GM18861 (cell line): ENCODE measurements around the gene ATP5PO.
"Not testable (repeated sequence)": the region's sequence is repeated elsewhere in the genome, so short reads cannot be mapped to it uniquely, and the experiment has no call there.

Experiments used
- ATAC-seq: cut with Tn5 transposase; IDR thresholded peaks from one replicate; pipeline ENCODE4 v1.9.1; 2021; ENCODE audit not compliant: unreplicated experiment

Gene ATP5PO

GRCh38 chr21:33872881-33873515 lies 42.6 kb downstream of the ATP5PO start:
- ATAC-seq, result no peak

- ATAC-seq, result no peak
These were observed 44.4 kb downstream of the ATP5PO start for GRCh38 chr21:33871171-33871570.

- no peak for ATAC-seq
These were observed 44.8 kb downstream of the ATP5PO start for GRCh38 chr21:33870768-33871167.

- no peak for ATAC-seq
These were observed 45.7 kb downstream of the ATP5PO start for GRCh38 chr21:33869873-33870272.

GRCh38 chr21:33867868-33868267 lies 47.7 kb downstream of the ATP5PO start:
- not testable (repeated sequence) for ATAC-seq

- no peak for ATAC-seq
These were observed 48.8 kb downstream of the ATP5PO start for GRCh38 chr21:33866826-33867225.

GRCh38 chr21:33865996-33866575 lies 49.5 kb downstream of the ATP5PO start:
- no peak for ATAC-seq

- ATAC-seq, result no peak
These were observed 50.4 kb downstream of the ATP5PO start for GRCh38 chr21:33865176-33865575.

- ATAC-seq, result no peak
These were observed 51.5 kb downstream of the ATP5PO start for GRCh38 chr21:33864150-33864549.

GRCh38 chr21:33863191-33863590 lies 52.4 kb downstream of the ATP5PO start:
- ATAC-seq, result not testable (repeated sequence)

GRCh38 chr21:33861125-33861524 lies 54.5 kb downstream of the ATP5PO start:
- no peak for ATAC-seq

- ATAC-seq, result no peak
These were observed 55.2 kb downstream of the ATP5PO start for GRCh38 chr21:33860332-33860879.

- ATAC-seq, result no peak
These were observed 56.1 kb downstream of the ATP5PO start for GRCh38 chr21:33859373-33860102.

GRCh38 chr21:33858667-33859372 lies 56.8 kb downstream of the ATP5PO start:
- no peak for ATAC-seq

- no peak for ATAC-seq
These were observed 57.5 kb downstream of the ATP5PO start for GRCh38 chr21:33857846-33858666.

- ATAC-seq, result no peak
These were observed 58.6 kb downstream of the ATP5PO start for GRCh38 chr21:33856893-33857527.

GRCh38 chr21:33855190-33855589 lies 60.4 kb downstream of the ATP5PO start:
- ATAC-seq, result no peak

- ATAC-seq, result no peak
These were observed 61.0 kb downstream of the ATP5PO start for GRCh38 chr21:33854604-33855003.
